HG02943 (cell line): ENCODE data around the gene VPS13D.

Source experiments
- ATAC-seq: cut with Tn5 transposase; IDR thresholded peaks from one replicate; pipeline ENCODE4 v1.9.1; 2021; ENCODE audit warnings: mild to moderate bottlenecking, low read depth, moderate library complexity; ENCODE audit not compliant: unreplicated experiment

Gene VPS13D

DNA sequence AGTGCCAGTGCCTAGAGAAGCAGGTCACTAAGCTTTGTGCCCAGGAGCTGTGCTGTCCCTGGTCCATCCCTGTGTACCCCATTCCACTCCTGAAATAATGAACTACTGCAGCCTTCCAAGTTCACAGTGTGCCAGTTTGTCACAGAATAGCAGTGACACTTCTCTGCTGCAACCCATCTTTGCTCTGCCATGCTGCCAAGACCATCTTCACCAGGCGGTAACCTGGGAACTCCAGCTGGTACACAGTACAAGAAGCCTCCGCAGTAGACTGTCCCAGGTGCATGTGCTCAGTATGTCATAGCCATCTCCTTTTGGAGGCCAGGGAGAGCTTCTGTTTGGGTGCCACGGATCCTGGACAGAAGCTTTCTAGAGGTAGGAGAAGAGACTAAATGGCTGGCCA is 250.2 kb downstream of the VPS13D start:
- no peak for ATAC-seq

DNA sequence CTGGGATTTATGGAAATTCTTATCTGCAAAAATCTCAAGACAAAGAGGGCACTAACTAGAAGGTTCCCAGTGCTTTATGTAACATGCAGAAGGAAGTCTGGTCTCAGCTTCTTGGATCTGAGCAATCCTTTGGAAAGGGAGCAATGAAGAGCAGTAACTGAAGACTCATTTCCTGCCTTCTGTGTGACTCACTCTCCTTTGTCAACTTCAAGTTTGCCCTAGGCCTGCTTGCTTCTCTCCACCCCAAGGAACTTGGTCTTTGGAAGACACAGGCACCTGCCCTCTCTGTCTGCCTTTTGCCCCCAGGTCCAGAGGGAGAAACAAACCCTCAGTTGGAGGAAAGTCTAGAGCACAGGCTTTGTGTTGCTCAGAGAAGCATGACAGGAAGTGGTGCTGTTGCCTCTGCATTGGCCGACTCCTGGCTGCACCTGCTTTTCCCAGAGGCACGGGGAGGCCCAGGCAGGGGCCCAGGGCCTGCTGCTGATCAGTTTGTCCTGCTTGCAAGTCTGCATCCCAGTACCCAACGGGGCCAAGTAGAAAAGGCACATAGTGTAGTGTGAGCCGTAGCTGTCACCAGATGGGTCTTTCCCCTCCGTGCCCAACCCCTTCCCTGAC is 251.0 kb downstream of the VPS13D start:
- no peak for ATAC-seq

DNA sequence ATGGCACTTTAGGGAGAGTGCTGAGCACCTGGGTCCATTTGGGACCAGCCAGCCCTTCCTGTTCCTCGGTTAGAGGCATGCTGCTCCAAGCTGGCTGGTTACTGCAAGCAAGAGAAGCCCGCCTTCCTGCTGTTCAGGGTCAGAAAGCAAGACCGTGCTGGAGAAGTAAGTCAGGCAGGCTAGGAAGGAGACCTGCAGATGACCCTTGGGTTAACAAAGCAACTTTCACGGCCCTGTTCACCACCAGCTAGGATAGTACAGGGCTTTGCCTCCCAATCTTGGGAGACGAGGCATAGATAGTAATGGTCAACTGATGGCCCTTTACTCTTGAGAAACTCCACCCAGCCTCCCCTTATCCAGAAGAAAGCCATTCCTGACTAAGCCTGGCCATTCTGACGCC is 252.1 kb downstream of the VPS13D start:
- ATAC-seq: no peak

DNA sequence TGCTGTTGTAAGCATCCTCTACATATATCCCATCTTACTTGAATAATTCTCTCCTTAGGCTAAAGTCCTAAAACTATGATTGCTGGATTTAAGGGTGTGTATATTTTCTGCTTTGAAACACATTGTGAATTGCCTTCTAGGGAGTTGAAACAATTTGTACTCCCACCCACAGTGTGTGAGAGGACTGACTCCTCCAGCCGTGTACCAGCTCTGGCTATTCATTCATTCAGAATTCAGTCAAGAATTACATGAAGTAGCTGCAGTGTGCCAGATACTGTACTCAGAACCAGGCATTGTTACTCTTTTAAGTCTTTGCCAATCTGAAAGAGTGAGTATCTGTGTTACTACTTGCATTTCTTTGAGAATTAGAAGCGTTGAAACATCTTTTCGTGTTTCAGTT is 253.2 kb downstream of the VPS13D start:
- no peak for ATAC-seq

DNA sequence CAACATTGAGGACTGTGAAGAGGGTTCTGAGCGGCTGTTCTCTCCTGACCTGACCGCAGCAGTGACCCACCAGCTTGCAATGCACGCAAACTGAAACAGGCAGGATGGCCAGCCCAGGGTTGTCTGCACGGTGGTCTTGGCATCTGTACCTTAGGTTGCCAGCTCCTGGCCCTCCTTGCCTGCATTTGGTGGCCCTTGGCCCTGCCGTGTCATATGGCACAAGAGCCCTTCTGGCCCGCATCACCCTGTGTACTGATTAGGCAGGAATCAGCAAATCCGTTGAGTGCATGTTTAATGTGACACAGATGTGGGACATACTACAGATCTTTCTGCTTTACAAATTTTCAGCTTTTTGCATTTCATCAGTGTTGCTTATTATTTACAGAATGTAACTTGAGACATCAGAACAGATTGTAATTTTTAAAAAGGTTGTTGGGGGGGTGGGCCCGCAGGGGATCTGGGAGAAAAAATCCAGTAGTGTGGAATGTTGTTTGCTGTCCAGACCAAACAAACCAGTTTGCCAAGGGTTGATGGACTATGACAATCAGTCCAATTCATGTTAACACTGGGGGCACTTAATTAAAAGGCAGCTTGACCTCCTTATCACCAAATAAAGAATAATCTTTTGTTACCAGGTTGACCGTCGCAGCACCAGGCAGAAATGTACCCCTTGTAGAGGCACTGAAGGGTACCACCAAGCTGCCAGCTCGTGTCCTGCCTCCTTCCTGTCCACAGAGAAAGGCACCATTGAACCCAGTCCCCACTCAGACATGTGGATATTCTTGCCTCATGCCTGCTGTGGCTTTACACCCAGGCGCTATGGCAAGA is 255.6 kb downstream of the VPS13D start:
- ATAC-seq: no peak

DNA sequence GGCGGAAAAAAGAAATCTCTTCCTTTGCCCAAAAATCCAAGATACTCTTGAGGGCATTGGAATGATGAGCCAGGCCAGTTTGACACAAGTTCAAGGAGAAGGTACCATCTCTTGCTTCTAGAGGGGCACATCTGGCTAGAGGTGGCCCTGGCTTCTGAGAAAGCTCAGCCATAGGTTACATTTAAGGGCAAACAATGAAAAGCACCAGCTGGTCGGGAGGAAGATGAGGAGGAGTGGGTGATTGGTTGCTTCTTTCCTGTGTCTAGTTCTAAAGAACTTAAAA is 256.2 kb downstream of the VPS13D start:
- no peak for ATAC-seq

DNA sequence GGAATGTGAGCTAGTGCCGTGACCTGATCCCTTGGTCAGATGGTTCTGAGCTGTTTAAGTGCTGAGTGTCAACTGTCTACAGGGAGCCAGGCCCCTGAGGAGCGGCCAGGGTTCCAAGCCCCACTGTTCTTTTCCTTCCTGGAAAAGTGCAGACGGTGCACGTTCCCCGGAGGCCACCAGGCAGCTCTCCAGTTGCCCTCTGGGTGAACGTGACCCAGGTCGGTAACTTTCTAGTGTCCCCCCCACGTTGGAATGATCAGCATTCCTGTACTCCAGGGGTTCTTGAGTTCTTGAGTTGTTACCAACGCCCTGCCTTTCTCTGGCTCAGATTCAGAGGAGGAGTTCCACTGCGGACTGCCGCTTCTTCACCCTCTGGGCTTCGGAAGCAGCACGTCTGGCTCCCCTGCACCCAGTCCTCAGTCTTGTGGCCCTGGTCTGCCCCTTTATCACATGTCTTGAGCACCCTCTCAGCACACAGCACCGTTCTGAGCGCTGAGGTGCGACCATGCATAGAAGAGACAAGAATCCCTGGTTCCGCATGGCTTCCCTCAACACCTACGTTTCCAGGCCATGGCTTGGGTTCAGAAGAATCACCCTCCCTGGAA is 256.7 kb downstream of the VPS13D start:
- ATAC-seq: no peak

DNA sequence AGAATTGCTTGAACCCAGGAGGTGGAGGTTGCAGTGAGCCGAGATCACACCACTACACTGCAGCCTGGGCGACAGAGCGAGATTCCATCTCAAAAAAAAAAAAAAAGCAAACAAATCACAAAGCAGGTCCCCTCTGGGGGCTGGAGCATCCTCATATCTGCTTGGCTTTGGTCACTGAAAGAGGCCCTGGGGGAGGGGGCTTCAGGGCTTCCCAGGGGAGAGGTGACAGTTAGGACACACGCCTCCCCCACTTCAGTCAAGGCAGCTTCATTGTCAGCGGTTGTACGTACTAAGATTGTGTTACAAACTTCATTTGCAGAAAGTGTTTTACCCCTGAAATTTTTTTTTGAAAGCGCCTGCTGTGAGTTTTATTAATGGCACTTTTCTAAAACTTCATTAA is 257.7 kb downstream of the VPS13D start:
- no peak for ATAC-seq

DNA sequence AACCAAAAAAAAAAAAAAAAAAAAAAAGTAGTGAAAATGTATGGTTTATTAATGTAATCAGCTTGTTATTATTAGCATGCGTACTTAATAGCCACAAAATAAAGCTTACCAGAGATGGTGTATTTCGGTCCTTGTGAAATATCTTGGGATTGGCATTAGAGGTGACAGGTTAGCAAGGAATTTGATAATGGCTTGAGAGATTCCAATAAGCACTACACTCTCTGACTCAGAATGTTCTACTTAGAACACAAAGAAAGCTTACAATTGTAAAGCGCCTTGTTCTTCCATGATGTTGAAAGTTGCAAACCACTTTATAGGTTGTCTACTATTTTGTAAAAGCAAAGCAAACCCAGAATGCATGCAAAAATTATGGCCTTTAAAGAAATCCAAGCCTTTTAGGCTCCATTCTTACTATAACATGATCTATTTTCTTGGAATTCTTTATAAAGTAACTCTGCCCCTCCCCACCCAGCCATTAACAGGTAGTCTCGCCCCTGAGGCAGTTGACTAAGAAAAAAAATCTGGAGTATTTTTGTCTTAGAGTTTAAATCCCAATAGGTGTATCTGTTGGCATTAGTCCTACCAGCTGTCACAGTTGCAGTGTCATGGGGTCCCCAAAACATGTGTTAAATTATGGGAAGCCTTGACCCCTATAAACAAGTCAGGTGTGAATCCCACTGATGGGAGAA is 259.0 kb downstream of the VPS13D start:
- ATAC-seq: no peak

DNA sequence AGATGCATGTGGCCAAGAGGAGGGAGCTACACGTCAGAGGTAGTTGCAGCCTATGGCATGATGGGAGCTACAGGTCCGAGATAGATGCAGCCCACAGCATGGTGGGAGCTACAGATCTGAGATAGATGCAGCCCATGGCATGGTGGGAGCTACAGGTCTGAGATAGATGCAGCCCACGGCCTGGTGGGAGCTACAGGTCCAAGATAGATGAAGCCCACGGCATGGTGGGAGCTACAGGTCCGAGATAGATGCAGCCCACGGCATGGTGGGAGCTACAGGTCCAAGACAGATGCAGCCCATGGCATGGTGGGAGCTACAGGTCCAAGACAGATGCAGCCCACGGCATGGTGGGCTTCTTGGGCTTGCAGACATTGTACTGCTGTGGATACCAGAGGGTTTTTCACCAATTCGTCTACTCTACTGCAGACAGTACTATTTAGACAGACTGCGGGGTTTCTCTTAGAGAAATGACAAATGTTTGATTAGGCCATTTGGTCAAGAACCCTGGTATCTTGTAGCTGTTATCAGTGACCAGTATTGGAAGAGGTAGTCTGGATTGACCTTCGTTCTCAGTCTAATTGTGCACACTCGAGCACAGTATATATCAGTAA is 260.8 kb downstream of the VPS13D start:
- no peak for ATAC-seq

DNA sequence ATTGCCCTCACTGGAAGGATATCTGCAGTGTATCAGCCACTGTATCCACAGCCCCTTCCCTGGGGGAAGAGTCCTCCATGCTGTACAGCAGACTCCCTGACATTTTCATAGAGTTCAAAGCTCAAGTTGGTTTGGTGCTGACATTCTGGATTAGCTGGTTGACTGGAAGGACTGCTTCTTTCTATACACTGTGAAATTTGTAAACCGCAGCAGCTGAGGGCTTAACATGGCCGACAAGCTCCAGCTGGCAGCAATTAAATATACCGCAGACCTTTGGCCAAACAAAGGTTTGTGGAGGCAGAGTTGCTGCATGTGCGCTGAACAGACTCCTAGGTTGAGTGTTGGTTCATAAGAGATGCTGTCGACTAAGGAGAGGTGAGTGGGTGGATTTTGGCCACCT is 261.8 kb downstream of the VPS13D start:
- no peak for ATAC-seq

DNA sequence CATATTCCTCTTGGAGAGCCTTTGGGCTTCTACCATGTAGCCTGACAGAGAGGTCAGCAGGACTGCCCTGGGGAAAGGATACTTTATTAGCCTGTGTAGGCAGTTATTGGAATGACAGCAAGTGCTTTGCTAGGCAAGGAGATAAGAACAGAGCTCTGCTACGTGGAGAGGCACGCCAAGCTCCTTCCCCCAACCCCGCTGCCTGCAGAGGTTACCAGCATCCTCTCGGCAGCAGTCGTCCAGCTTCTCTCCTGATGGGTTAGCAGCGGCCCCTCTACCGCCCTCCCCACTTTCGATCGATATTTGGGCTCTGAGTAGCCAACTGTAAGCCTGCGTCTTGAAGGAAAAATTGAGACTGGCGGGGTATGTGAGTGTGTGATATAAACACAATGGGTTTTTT is 265.9 kb downstream of the VPS13D start:
- ATAC-seq: no peak

DNA sequence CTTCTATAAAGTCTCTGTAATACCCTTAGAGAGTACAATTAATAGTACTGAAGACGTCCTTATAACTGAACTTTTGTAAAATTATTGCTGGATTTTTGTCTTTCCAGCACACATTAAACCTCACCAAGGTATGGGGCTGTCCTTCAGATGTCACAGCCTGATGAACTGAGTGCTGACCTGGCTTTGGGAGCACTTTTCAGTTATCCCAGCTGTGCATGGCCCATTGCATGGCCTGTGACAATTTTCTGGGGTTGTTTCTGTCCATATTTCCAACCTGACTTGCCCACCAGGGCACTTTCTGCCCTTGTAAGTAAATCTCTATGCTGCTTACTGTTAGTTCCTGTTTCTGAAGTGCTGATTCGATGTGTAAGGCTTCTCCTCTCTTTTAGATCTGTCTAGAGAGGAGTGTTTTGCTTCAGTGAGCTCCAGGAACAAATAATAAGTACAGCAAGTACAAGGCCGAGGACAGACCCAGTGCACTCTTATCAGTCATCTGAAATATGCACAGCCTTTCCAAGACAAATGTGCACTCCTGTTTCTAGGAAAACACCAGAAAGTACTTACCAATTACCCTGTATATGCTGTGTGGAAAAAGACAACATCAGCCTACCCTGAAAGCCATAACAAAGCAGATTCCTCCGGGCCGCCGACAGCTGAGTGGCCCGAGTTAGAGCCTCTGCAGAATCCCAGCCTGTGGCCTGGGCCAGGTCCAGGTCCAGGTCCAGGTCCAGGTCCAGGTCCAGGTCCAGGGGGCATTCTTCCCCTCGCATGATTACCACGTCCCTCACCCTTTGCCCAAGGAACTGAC is 266.5 kb downstream of the VPS13D start:
- ATAC-seq: no peak

DNA sequence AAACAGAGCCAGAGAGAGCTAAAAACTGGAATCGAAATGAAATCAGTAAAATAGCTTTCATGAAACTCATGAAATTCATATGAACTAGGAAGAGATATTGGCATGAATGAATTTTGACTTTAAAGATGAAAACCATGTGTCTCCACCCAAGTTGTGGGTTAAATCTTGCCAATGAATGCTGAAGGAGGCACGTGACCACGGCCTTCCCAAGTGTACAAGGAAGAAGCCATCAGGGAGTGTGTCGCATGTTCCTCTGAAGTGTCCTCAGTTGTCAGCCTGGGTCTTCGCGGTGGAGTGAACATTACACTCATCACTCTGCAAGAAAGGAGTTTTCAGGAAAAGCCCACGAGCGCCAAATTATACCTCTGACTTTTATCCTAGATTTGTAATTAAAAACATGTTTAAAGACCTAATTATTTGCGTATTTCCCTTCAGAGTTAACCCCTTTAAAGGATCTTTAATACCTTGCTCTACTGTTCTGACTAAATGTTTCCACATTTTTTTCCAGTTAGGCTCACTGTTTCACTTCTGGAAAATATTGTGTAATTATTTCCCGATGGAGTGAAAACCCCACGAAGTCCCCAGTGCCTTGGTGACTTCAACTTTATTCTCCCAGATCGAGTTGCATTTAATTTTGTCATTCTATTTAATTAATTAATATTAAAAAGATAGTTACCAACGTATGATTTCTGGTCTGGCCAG is 269.9 kb downstream of the VPS13D start:
- no peak for ATAC-seq

DNA sequence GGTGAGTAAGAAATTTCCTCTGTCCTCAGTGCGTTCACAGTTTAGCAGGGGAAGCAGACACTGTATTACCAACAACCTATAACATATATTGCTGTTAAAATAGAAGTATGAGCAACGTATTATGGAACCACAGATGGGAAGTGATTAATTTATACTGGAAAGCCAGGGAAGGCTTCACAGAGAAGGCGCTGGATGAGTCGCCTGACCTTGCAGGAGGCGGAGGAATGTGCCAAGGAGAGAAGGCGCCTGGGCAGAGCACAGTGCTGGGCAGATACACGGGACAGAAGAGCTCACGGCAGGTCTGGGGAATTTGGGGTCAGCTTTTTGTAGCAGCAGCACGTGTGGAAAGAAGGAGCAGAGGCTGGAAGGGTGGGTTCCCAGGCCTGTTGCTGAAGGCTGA is 271.8 kb downstream of the VPS13D start:
- ATAC-seq: no peak

DNA sequence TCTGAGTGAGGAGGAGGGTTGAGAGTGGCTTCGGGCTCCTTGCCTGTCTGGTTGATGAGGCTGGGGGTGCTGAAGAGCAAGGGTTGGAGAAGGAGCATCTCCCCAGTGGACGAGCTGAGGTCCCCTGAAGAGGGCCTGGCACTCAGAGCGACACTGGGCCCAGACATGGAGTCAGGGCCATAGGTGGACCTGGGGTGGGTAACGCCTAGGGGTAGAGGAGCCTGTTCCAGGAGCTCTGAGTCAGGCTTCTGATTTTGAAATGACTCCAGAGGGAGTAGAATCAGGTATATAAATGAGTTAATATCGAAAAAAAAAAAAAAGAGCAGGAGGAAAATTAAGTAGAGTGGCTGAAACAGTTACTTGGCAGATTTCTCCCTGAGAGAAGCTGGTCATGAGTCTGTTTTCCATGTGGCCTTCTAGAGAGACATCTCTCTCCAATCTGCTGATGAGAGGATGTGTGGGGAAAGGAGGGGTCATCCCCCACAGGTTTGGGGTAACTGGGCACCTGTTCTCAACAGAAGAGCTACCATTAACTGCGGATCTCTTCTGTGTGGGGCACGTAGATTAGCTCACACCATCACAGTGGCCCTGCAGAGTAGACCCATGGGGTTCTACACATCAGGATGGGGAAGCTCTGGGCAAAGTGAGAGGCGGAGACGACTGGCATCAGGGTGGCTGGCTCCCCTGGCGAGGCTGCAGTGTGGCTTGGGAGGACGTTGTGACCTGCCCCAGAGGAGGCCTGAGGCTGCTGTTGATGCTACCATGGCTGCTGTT is 272.7 kb downstream of the VPS13D start:
- no peak for ATAC-seq

DNA sequence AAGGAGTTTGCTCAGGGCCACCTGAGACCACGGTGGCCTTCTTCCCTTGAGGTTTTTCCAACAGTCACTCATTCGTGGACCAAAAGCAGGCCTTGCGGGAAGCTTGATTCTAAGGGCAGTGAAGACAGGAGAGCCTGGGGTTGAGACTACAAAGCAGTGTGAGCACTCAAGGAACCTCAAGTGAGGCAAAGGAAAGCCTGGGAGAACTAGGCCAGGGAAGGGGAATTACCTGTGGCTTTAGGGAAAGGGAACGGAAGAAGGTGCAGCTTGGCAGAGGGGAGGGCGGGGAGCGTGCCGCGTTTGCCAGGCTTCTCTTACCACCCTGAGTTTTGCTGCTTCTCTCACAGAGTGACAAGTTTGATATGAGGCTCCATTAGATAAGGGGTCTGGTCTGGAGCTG is 273.9 kb downstream of the VPS13D start:
- no peak for ATAC-seq

DNA sequence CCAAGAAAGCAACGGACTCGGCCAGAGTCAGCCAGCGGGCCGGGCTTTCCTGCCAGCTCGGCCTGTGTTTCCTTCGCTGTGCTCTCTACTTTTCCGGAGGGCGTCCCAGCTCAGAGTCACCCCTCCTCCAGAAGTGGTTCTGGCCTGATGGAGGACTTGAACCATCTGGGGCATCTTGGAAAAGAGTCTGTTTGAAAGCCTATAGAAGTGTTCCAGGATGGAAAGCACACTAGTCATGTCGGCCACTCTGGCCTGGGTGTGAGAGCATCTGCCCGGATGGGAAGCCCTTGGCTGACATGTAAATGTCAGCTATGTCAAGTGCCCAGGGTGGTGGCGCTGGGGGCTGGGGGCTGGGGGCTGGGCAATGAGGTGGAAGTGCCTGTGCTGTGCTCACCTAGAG is 274.8 kb downstream of the VPS13D start:
- ATAC-seq: no peak

DNA sequence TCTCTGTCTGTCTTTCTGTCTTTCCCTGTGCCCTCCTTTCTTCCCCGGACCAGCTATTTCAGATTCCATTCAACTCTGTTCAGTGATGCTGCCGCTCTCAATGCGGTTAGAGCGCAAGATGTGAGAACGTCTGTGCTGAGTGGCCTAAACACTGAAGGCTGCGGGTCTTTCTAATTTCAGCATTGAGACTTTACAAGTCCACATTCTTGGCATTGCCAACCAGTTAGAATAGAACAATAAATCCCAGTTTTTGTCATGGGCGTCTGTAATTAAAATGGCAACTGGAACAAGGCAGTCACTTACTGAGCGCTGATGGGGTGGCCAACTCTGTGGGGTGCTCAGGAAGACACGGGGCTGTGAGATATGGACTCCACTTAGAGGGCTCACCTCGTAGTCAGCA is 275.4 kb downstream of the VPS13D start:
- no peak for ATAC-seq
